Tracheal epithelial cell (primary cell): ENCODE measurements around the gene IFNA7. TPM values are rescaled to one million over a fixed set of nuclear protein-coding genes. Genes with fewer than 3 reads are reported as not detected.

ENCODE experiments used
- total RNA-seq: library from RNA; depleted of rRNA; stranded (reverse); fragments of >200 nt; gene quantifications from 2 replicates; pipeline ENCODE4 v1.2.1, GENCODE V29; 2014

IFNA7 gene
- not detected in 2 replicates for total RNA-seq

GRCh38 chr9:21202105-21202504 is at the start of gene IFNA7:
Gene IFNA7, minus strand, starts transcription at chr9:21202205. Its CDS starts 40 bp downstream, at chr9:21202165.

DNA sequence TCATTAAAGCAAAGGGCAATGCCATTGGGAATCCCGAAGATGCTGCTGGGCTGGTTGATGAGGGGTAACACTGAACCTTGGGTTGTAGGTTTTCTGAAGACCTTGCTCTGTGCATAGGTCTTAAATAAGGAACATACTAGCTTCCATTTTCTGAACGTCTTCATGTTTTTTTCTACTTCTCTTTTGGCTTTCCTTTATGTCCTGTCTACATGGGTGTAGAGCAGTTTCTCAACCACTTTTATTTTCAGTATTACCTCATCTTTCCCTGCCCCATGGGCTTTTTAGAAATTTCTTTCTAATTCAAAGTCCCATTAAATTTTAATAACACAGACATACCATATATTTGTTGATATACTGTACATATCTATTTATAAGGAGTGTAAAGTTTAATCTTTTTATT is 37.9 kb upstream of the IFNA7 start, which contains the start of gene IFNA14:
IFNA14 (minus strand) TSS at position 95 of the 400 bp plus-strand sequence; CDS start at position 25, 70 bp downstream.

GRCh38 chr9:21228122-21228521 is 26.1 kb upstream of the IFNA7 start, which contains the start of gene IFNA17:
Gene IFNA17, minus strand, starts transcription at chr9:21228222. Its CDS starts 49 bp downstream, at chr9:21228173.

DNA sequence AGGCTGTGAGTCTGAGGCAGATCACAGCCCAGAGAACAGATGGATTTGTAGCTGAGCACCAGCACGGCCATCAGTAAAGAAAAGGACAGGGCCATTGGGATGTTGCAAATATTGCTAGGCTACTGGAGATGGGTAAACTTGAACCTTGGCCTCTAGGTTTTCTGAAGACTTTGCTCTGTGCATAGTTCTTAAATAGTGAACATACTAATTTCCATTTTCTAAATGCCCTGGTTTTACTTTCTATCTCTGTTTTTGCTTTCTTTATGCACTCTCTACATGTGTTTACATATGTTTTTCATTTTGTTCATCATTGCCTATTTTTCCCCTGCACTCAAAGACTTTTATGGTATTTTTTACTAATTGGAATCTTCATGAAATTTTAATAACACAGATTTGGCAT is 15.2 kb upstream of the IFNA7 start, which contains the start of gene IFNA16:
IFNA16 (minus strand) TSS at position 101 of the 400 bp plus-strand sequence; CDS start at position 95, 6 bp downstream.

DNA sequence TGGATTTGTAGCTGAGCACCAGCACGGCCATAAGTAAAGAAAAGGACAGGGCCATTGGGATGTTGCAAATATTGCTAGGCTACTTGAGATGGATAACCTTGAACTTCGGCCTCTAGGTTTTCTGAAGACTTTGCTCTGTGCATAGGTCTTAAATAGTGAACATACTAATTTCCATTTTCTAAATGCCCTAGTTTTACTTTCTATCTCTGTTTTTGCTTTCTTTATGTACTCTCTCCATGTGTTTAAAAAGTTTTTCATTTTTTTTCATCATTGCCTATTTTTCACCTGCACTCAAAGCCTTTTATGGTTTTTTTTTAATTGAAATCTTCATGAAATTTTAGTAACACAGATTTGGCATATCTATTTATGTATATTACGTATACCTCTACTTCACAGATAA is 5.0 kb upstream of the IFNA7 start, which contains the start of gene IFNA10:
IFNA10 (minus strand) TSS at position 101 of the 400 bp plus-strand sequence; CDS start at position 55, 46 bp downstream.

DNA sequence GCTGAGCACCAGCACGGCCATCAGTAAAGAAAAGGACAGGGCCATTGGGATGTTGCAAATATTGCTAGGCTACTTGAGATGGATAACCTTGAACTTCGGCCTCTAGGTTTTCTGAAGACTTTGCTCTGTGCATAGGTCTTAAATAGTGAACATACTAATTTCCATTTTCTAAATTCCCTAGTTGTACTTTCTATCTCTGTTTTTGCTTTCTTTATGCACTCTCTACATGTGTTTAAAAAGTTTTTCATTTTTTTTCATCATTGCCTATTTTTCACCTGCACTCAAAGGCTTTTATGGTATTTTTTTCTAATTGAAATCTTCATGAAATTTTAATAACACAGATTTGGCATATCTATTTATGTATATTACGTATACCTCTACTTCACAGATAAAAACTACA is 14.5 kb downstream of the IFNA7 start, which contains the start of gene IFNA4:
IFNA4 (minus strand) TSS at position 101 of the 400 bp plus-strand sequence; CDS start at position 45, 56 bp downstream.

DNA sequence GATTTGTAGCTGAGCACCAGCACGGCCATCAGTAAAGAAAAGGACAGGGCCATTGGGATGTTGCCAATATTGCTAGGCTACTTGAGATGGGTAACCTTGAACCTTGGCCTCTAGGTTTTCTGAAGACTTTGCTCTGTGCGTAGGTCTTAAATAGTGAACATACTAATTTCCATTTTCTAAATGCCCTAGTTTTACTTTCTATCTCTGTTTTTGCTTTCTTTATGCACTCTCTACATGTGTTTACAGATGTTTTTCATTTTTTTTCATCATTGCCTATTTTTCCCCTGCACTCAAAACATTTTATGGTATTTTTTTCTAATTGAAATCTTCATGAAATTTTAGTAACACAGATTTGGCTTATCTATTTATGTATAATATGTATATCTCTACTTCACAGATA is 35.4 kb downstream of the IFNA7 start, which contains the start of gene IFNA21:
IFNA21 (minus strand) TSS at position 101 of the 400 bp plus-strand sequence; CDS start at position 53, 48 bp downstream.

Other genes with a start within 250 kb of the IFNA7 start
- 2.3 and 5.3 TPM in 2 replicates for gene HACD4, start 170.6 kb downstream of the IFNA7 start, total RNA-seq
- gene IFNB1, start 124.3 kb downstream of the IFNA7 start, total RNA-seq: not detected in 2 replicates
- not detected in 2 replicates for gene IFNW1, start 60.4 kb downstream of the IFNA7 start, total RNA-seq
- gene IFNA21, start 35.5 kb downstream of the IFNA7 start, total RNA-seq: not detected in 2 replicates
- gene IFNA4, start 14.6 kb downstream of the IFNA7 start, total RNA-seq: not detected in 2 replicates
- not detected in 2 replicates for gene IFNA10, start 4.9 kb upstream of the IFNA7 start, total RNA-seq
- gene IFNA16, start 15.1 kb upstream of the IFNA7 start, total RNA-seq: not detected in 2 replicates
- gene IFNA17, start 26.0 kb upstream of the IFNA7 start, total RNA-seq: not detected in 2 replicates
- gene IFNA14, start 37.8 kb upstream of the IFNA7 start, total RNA-seq: not detected in 2 replicates
- not detected in 2 replicates for gene IFNA5, start 103.1 kb upstream of the IFNA7 start, total RNA-seq
- 22.7 and 24.3 TPM in 2 replicates for gene KLHL9, start 133.2 kb upstream of the IFNA7 start, total RNA-seq
- gene IFNA6, start 148.7 kb upstream of the IFNA7 start, total RNA-seq: not detected in 2 replicates
- gene IFNA13, start 165.9 kb upstream of the IFNA7 start, total RNA-seq: not detected in 2 replicates
- gene IFNA2, start 183.2 kb upstream of the IFNA7 start, total RNA-seq: not detected in 2 replicates
- gene IFNA8, start 206.9 kb upstream of the IFNA7 start, total RNA-seq: not detected in 2 replicates
- not detected in 2 replicates for gene IFNA1, start 238.2 kb upstream of the IFNA7 start, total RNA-seq